Hepatocyte (in vitro differentiated cells): ENCODE results near the gene SLC44A1.

Experiments
- CTCF ChIP-seq: fragments of 200-600 bp; sonication (generic); IDR thresholded peaks from 2 replicates; pipeline ENCODE4 v1.5.1; 2016; ENCODE audit warnings: antibody characterized with exemption, mild to moderate bottlenecking; ENCODE audit not compliant: poor library complexity
- EZH2 ChIP-seq: fragments of 200-600 bp; sonication (generic); IDR thresholded peaks from 2 replicates; pipeline ENCODE4 v1.6.1; 2016; ENCODE audit warnings: antibody characterized with exemption, mild to moderate bottlenecking, borderline replicate concordance
- EZH2phosphoT487 ChIP-seq: fragments of 200-600 bp; sonication (generic); IDR thresholded peaks from one replicate; pipeline ENCODE4 v1.6.1; 2018; ENCODE audit warnings: antibody characterized with exemption, mild to moderate bottlenecking, low read depth, moderate library complexity; ENCODE audit not compliant: unreplicated experiment, severe bottlenecking

- TF ChIP-seq EZH2 (no peak), CTCF (no peak), EZH2phosphoT487 (no peak)
These were observed 26.3 kb downstream of the SLC44A1 start for GRCh38 chr9:105270711-105271110.
